H9 (cell line): ENCODE measurements around the gene BTN1A1. TPM values are rescaled to one million over a fixed set of nuclear protein-coding genes. Genes with fewer than 3 reads are reported as not detected.

Experiments used
- DNase-seq: peaks from one replicate; pipeline ENCODE4 v3.0.0-alpha.2; 2017
- H2AFZ ChIP-seq: one replicate; pipeline ENCODE4 v1.6.1; 2013; ENCODE audit warnings: mild to moderate bottlenecking, low read length, control low read depth, moderate library complexity
- H2AK5ac ChIP-seq: 2 replicates; pipeline ENCODE4 v1.6.1; 2013; ENCODE audit warnings: low read length, control low read depth, mixed read lengths; ENCODE audit not compliant: insufficient read length
- H2BK120ac ChIP-seq: one replicate; pipeline ENCODE4 v1.6.1; 2013; ENCODE audit warnings: low read depth, mild to moderate bottlenecking, low read length, control low read depth, inconsistent platforms; ENCODE audit not compliant: poor library complexity, severe bottlenecking
- H2BK12ac ChIP-seq: 2 replicates; pipeline ENCODE4 v1.6.1; 2013; ENCODE audit warnings: low read length, control low read depth, mixed read lengths, low read depth; ENCODE audit not compliant: insufficient read length
- H2BK15ac ChIP-seq: 2 replicates; pipeline ENCODE4 v1.6.1; 2013; ENCODE audit warnings: low read depth, low read length, control low read depth
- H2BK20ac ChIP-seq: one replicate; pipeline ENCODE4 v1.6.1; 2013; ENCODE audit warnings: low read depth, mild to moderate bottlenecking, low read length, control low read depth, inconsistent platforms; ENCODE audit not compliant: poor library complexity, severe bottlenecking
- H2BK5ac ChIP-seq: 2 replicates; pipeline ENCODE4 v1.6.1; 2013; ENCODE audit warnings: low read length, control low read depth, mixed read lengths; ENCODE audit not compliant: insufficient read length
- H3K14ac ChIP-seq: 2 replicates; pipeline ENCODE4 v1.6.1; 2013; ENCODE audit warnings: low read length, control low read depth; ENCODE audit not compliant: insufficient read depth
- H3K18ac ChIP-seq: 2 replicates; pipeline ENCODE4 v1.6.1; 2013; ENCODE audit warnings: low read depth, mild to moderate bottlenecking, mixed read lengths, low read length, control low read depth; ENCODE audit not compliant: insufficient read length
- H3K23ac ChIP-seq: 2 replicates; pipeline ENCODE4 v1.6.1; 2013; ENCODE audit warnings: low read length, control low read depth, mixed read lengths, low read depth; ENCODE audit not compliant: insufficient read length
- H3K23me2 ChIP-seq: 2 replicates; pipeline ENCODE4 v1.6.1; 2013; ENCODE audit warnings: low read depth, mild to moderate bottlenecking, mixed read lengths, low read length, control low read depth; ENCODE audit not compliant: insufficient read length, poor library complexity, severe bottlenecking
- H3K27ac ChIP-seq: 2 replicates; pipeline ENCODE4 v1.5.1; 2013; ENCODE audit warnings: low read length, control low read depth, mixed read lengths, low read depth; ENCODE audit not compliant: insufficient read length
- H3K27me3 ChIP-seq: 2 replicates; pipeline ENCODE4 v1.6.1; 2013; ENCODE audit warnings: low read length, control low read depth, inconsistent platforms; ENCODE audit not compliant: insufficient read depth
- H3K4ac ChIP-seq: 2 replicates; pipeline ENCODE4 v1.6.1; 2013; ENCODE audit warnings: low read depth, mild to moderate bottlenecking, control low read depth, inconsistent platforms, low read length, moderate library complexity
- H3K4me1 ChIP-seq: 2 replicates; pipeline ENCODE4 v1.6.1; 2013; ENCODE audit warnings: low read length, control low read depth, inconsistent platforms; ENCODE audit not compliant: insufficient read depth
- H3K4me2 ChIP-seq: 2 replicates; pipeline ENCODE4 v1.6.1; 2013; ENCODE audit warnings: low read length, control low read depth, mixed read lengths; ENCODE audit not compliant: insufficient read length, insufficient read depth
- H3K56ac ChIP-seq: 2 replicates; pipeline ENCODE4 v1.6.1; 2013; ENCODE audit warnings: low read depth, mild to moderate bottlenecking, mixed read lengths, low read length, control low read depth; ENCODE audit not compliant: insufficient read length
- H3K79me1 ChIP-seq: 2 replicates; pipeline ENCODE4 v1.6.1; 2013; ENCODE audit warnings: low read depth, mild to moderate bottlenecking, moderate library complexity, low read length, control low read depth, inconsistent platforms; ENCODE audit not compliant: insufficient read depth, poor library complexity, severe bottlenecking
- H3K79me2 ChIP-seq: 2 replicates; pipeline ENCODE4 v1.6.1; 2013; ENCODE audit warnings: low read length, control low read depth, inconsistent platforms; ENCODE audit not compliant: insufficient read depth
- H3K9ac ChIP-seq: 2 replicates; pipeline ENCODE4 v1.6.1; 2013; ENCODE audit warnings: low read length, control low read depth, mixed read lengths; ENCODE audit not compliant: insufficient read length; ENCODE audit errors: extremely low read depth
- H3K9me3 ChIP-seq: one replicate; pipeline ENCODE4 v1.6.1; 2013; ENCODE audit warnings: low read depth, low read length, inconsistent platforms; ENCODE audit not compliant: control insufficient read depth
- H3T11ph ChIP-seq: one replicate; pipeline ENCODE4 v1.6.1; 2013; ENCODE audit warnings: mild to moderate bottlenecking, low read length, control low read depth, inconsistent platforms
- H4K20me1 ChIP-seq: one replicate; pipeline ENCODE4 v1.6.1; 2013; ENCODE audit not compliant: control insufficient read depth, insufficient read length, insufficient read depth
- H4K5ac ChIP-seq: 2 replicates; pipeline ENCODE4 v1.6.1; 2013; ENCODE audit warnings: low read depth, mild to moderate bottlenecking, mixed read lengths, low read length, control low read depth; ENCODE audit not compliant: insufficient read length
- H4K8ac ChIP-seq: replicated peaks from 2 replicates; pipeline ENCODE4 v1.6.1; 2013; ENCODE audit warnings: low read length, control low read depth, mixed read lengths, low read depth; ENCODE audit not compliant: insufficient read length
- H4K91ac ChIP-seq: 2 replicates; pipeline ENCODE4 v1.6.1; 2013; ENCODE audit warnings: low read depth, mild to moderate bottlenecking, moderate library complexity, mixed read lengths, low read length, control low read depth; ENCODE audit not compliant: insufficient read length
- H3K27ac Mint-ChIP-seq, 3 experiments: 2 replicates in 2 of 3; 3 replicates in 1 of 3; pipeline ENCODE4 v1.8.0; 2020 to 2021; ENCODE audit warnings: mixed read lengths in 3 of 3, mild to moderate bottlenecking in 1 of 3, moderate library complexity in 1 of 3
- H3K27me3 Mint-ChIP-seq: 2 replicates; pipeline ENCODE4 v1.8.0; 2021; ENCODE audit warnings: low read depth, mild to moderate bottlenecking, moderate library complexity, mixed read lengths
- H3K36me3 Mint-ChIP-seq, 3 experiments: 2 replicates in 2 of 3; 3 replicates in 1 of 3; pipeline ENCODE4 v1.8.0; 2020 to 2021; ENCODE audit warnings: low read depth in 3 of 3, mixed read lengths in 3 of 3; ENCODE audit not compliant: insufficient read depth in 1 of 3
- H3K4me1 Mint-ChIP-seq, 2 experiments: 2 replicates each; pipeline ENCODE4 v1.8.0; 2020; ENCODE audit warnings: mixed read lengths in 2 of 2
- H3K4me3 Mint-ChIP-seq, 2 experiments: 2 replicates in 1 of 2; 3 replicates in 1 of 2; pipeline ENCODE4 v1.8.0; 2020 to 2021; ENCODE audit warnings: mild to moderate bottlenecking in 2 of 2, mixed read lengths in 2 of 2, moderate library complexity in 1 of 2
- H3K9me3 Mint-ChIP-seq, 2 experiments: 2 replicates in 1 of 2; 3 replicates in 1 of 2; pipeline ENCODE4 v1.8.0; 2020; ENCODE audit warnings: mild to moderate bottlenecking in 2 of 2, mixed read lengths in 2 of 2, moderate library complexity in 1 of 2
- CTCF ChIP-seq: fragments of 200-600 bp; sonication (generic); conservative IDR thresholded peaks from 3 replicates; pipeline ENCODE4 v1.8.0; 2021; ENCODE audit warnings: antibody characterized with exemption, mild to moderate bottlenecking
- whole genome bisulfite sequencing: extraction: QIAGEN DNeasy Blood & Tissue Kit; methylation state at CpG from one replicate; pipeline ENCODE4 v1.1.7; 2013; ENCODE audit warnings: missing lambda C conversion rate, low lambda C conversion rate, mixed read lengths; ENCODE audit not compliant: insufficient read length; ENCODE audit errors: extremely low coverage; 5-methylcytosine and 5-hydroxymethylcytosine counted together
- total RNA-seq: library from RNA; stranded (reverse); gene quantifications from 2 replicates; pipeline ENCODE4 v1.2.1, GENCODE V29; 2021

BTN1A1 gene
- total RNA-seq, 1 experiment from 2014 or later = 0.15 TPM

GRCh38 chr6:26541579-26541978 is 41.5 kb downstream of the BTN1A1 start:
- Mint-ChIP-seq H3K4me3 (no peak overlapping the region), H3K36me3 (peaks cover 8 to 42% (median 39%) of the 10 kb centered on the region in 3 experiments; a peak in 6 of 7 replicates), H3K9me3 (peaks cover 2 to 5% of the 10 kb centered on the region in 2 experiments; a peak in 2 of 5 replicates), H3K27ac (peak overlapping the region in 1 of 3 experiments; percentile 65; a peak in 1 of 7 replicates), H3K4me1 (peaks cover 17 to 21% of the 10 kb centered on the region in 2 experiments), H3K27me3 (peaks cover 10% of the 10 kb centered on the region)
- no peak for DNase-seq
- TF ChIP-seq CTCF = no peak
- H2BK5ac ChIP-seq = no peak overlapping the region
- no peak overlapping the region for H2BK12ac ChIP-seq
- no peak overlapping the region for H3K14ac ChIP-seq
- no peak overlapping the region for H4K5ac ChIP-seq
- no peak overlapping the region for H4K8ac ChIP-seq
- H3K56ac ChIP-seq = no peak overlapping the region
- H4K91ac ChIP-seq = no peak overlapping the region
- no peak overlapping the region for H2BK20ac ChIP-seq
- no peak overlapping the region for H2AK5ac ChIP-seq
- WGBS = no CpG with 5 or more reads among the region's 1 CpG
- no peak overlapping the region for H2BK15ac ChIP-seq
- H3K27me3 ChIP-seq = no peaks in the 10 kb centered on the region
- H3K18ac ChIP-seq = no peak overlapping the region
- H3K9me3 ChIP-seq = no peaks in the 10 kb centered on the region
- H2BK120ac ChIP-seq = no peak overlapping the region
- no peak overlapping the region for H3K27ac ChIP-seq
- no peak overlapping the region for H3K23ac ChIP-seq
- no peak overlapping the region for H3T11ph ChIP-seq
- H3K4me1 ChIP-seq = no peaks in the 10 kb centered on the region
- H3K23me2 ChIP-seq = peaks cover 5% of the 10 kb centered on the region
- no peaks in the 10 kb centered on the region; the same call in 1 of the 2 replicates for H3K79me2 ChIP-seq
- no peak overlapping the region for H3K4me2 ChIP-seq
- no peaks in the 10 kb centered on the region for H4K20me1 ChIP-seq
- H3K4ac ChIP-seq = no peak overlapping the region
- H2AFZ ChIP-seq = no peak overlapping the region
- H3K9ac ChIP-seq = no peak overlapping the region
- H3K79me1 ChIP-seq = no peaks in the 10 kb centered on the region
